GM18873 (cell line): ENCODE measurements around the gene ARHGAP44.
"Not testable (repeated sequence)": the region's sequence is repeated elsewhere in the genome, so short reads cannot be mapped to it uniquely, and the experiment has no call there.

ENCODE experiments used
- ATAC-seq: cut with Tn5 transposase; IDR thresholded peaks from one replicate; pipeline ENCODE4 v1.9.1; 2021; ENCODE audit warnings: mild to moderate bottlenecking, moderate library complexity, moderate number of reproducible peaks; ENCODE audit not compliant: unreplicated experiment, low FRiP score

ARHGAP44 gene

GRCh38 chr17:12815642-12816141, 26.4 kb downstream of the ARHGAP44 start:
- peak; percentile 99 for ATAC-seq

DNA sequence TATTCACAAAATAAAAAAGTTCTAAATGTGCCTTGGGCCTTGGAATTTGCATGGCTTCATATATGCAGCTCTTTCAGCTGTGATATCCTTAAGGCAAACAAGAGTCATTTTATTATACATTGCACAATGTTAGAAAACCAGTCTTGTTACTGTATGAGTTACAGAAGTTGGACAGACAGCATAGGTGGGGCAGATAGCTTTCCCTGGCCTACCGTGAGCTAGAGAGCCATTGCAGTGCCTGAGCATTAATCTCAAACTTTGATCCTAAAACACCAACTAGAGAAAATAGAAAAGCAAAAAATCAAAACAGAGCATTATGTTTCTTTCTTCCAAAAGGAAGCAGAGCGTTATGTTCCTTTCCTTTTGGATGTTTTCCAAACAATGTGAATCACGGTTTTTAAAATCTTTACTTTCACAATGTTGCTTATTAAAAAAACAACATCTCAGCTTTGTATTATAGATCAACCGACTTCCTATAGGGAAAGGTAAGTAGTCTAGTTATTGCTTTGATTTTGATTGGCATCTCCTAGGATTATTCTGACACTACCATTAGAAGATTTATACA, 32.2 kb downstream of the ARHGAP44 start:
- ATAC-seq, result no peak

DNA sequence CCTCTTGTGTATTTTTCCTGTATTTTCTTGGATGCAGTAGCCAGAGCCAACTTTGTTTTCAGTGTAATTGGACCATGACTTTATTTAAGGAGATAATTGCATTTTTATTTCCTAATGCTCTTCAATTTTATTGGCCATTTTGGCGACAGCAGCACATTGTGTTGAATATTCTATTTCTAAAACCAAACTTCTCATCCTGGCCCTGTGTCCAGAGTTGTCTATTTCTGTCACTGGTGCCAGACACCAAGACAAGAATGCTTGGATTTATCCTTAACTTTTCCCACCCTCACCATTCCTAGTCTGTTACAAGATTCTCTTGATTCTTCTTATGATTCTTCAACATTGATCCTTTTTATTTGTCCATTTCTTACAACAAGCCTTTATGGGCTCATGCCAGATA, 37.1 kb downstream of the ARHGAP44 start:
- no peak for ATAC-seq

GRCh38 chr17:12830777-12831247, 41.5 kb downstream of the ARHGAP44 start:
- ATAC-seq, result no peak

GRCh38 chr17:12831839-12832238, 42.5 kb downstream of the ARHGAP44 start:
- ATAC-seq, result no peak

DNA sequence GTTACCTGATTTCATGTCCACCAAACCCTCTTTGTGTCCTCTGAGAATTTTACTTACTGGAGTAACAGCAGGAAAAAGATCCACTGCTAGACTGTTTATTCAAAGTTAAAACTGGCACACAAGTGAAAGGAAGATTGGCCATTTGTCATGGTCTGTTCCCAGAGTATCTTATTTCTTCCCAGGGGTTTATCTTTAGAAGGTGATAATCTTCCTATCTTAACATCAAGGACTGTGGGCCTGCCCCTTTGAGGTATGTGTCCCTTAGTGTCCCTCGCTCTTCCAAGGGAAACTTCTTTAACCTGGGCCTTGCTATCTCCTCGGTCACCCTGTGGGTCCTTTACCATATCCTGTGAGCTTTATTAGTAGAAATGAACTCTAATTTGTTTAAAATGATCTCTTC, 49.7 kb downstream of the ARHGAP44 start:
- no peak for ATAC-seq

GRCh38 chr17:12842936-12843335, 53.6 kb downstream of the ARHGAP44 start:
- ATAC-seq, result no peak

GRCh38 chr17:12850996-12851395, 61.7 kb downstream of the ARHGAP44 start:
- no peak for ATAC-seq

GRCh38 chr17:12851901-12852435, 62.7 kb downstream of the ARHGAP44 start:
- no peak for ATAC-seq

GRCh38 chr17:12853921-12854320, 64.6 kb downstream of the ARHGAP44 start:
- no peak for ATAC-seq

DNA sequence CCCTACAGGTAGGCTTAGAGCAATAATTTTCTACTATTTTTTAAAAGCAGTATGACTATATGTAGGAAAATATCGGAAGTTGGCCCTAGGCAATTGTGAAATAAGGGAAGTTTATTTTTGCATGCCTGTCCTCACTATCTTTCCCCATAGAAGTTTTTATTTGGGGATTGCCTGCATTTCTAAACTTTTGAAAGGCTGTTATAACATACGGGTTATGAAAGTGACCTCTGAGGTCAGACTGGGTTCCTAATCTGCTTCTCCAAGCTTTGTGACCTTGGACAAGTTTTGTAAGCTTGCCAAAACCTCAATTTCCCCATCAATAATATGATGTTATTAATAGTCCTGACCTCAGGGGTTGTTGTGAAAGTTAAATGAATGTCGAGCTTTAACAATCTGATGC, 67.1 kb downstream of the ARHGAP44 start:
- no peak for ATAC-seq

GRCh38 chr17:12857592-12857991, 68.3 kb downstream of the ARHGAP44 start:
- no peak for ATAC-seq

GRCh38 chr17:12859520-12859919, 70.2 kb downstream of the ARHGAP44 start:
- peak; percentile 89 for ATAC-seq

GRCh38 chr17:12865769-12866168, 76.5 kb downstream of the ARHGAP44 start:
- no peak for ATAC-seq

DNA sequence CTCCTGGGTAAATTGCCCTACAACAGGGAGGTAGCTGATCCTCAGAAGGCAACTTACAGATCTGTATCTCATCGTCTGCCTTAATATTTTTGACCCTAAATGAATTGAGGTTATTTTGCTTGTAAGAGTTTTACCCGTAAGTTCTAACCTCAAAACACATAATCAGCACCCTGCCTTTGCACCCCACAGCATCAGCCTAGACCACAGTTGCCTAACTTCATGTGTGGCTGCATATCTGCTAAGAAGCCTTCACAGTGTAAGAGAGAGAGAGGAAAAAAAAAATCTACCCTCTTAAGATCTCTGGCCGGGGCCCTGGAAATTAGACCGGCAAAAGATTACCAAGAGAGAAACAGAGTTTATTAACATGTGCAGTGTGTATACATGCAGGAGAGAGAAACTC, 76.9 kb downstream of the ARHGAP44 start:
- no peak for ATAC-seq

DNA sequence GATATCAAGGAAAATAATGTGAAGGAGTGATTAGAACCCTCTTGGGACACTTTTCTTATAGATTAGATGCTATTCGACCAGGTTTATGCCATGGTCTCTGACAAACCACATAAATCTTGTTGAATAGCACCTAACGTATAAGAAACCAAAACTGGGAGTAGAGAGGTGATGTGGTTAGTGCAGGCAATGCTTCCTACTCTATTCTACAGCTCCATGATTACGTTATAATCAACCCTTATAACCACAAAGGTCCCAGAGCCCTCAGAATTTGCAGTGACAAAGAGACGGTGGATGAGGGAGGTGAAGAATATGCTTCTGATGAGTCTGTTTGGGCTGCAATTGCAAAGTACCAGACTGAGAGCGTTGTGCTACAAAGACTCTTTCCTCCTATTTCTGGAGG, 78.4 kb downstream of the ARHGAP44 start:
- ATAC-seq, result no peak

- not testable (repeated sequence) for ATAC-seq
These were observed 84.3 kb downstream of the ARHGAP44 start for GRCh38 chr17:12873415-12874125.

DNA sequence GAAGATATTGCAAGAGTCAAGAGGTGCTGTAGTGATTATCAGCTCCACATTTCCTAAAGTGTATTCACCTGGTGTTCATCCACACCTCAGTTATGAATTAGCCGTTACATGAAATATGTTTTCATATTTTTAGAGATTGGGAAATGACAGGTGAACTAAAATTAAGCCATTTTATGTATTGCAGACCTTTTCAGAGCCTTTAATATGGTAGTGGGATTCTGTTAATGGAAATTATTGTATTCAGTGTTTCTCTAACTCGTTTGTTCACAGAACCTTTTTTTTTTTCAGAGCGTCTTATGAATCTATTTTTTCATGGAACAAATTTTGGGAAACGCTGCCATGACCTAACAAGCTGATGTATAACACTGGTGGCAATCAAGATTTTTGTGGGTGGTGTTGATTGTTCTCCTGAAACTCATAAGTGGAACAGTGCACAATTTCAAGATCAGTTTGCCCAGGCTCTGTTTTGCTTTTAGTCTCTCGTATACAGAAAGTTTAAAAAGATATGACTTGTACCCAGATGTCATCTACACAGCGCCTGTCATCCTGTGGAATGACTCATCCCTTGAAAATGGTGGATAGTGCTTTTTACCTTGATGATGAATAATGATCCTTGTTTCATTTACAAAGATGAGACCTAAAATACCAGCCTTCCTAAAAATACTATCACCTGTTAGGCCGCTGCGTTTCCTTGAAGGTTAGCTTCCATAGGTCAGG, 88.8 kb downstream of the ARHGAP44 start:
- peak; percentile 60 for ATAC-seq

- ATAC-seq, result not testable (repeated sequence)
These were observed 89.8 kb downstream of the ARHGAP44 start for GRCh38 chr17:12879096-12879495.

DNA sequence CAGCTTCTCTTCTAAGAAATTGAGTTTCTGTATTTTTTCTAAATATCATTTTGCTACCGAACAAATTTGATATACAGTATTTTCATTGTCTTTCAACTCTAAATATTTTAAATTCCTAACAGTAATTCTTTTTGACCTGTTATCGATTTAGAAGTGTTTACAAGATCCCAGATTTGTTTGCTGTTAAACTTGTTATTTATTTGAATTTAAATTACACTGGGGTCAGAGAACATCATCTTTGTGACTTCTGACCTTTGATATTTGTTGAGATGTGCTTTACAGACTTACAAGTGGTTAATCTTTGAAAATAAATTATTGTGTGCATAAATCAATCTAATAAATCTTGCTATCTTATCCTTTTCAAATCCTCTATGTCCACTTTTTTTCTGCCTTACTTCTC, 94.2 kb downstream of the ARHGAP44 start:
- no peak for ATAC-seq

GRCh38 chr17:12887088-12887487, 97.8 kb downstream of the ARHGAP44 start:
- ATAC-seq, result no peak
